Measurements from ENCODE around the gene SLC9A9.
A peak's percentile ranks its signal among the peaks of the same experiment; 100 is the strongest.
"Not testable (repeated sequence)": the region's sequence is repeated elsewhere in the genome, so short reads cannot be mapped to it uniquely, and the experiment has no call there.

SLC9A9 gene

GRCh38 chr3:143726727-143727126 lies 121.5 kb downstream of the SLC9A9 start:
- in situ Hi-C loops (cut with HindIII; ENCODE audit: low pct_ligation_motif_present, low pct_unique_long_range_greater_than_20kb, low sequenced_read_pairs): no loop called here

GRCh38 chr3:143720381-143720780 lies 127.9 kb downstream of the SLC9A9 start:
- in situ Hi-C loops (cut with HindIII; ENCODE audit: low pct_ligation_motif_present, low pct_unique_long_range_greater_than_20kb, low sequenced_read_pairs): no loop called here
- DNase-seq: no peak

More at GRCh38 chr3:143726727-143727126, 121.5 kb downstream of the SLC9A9 start:
- no peak for DNase-seq

GRCh38 chr3:143718463-143718862 lies 129.8 kb downstream of the SLC9A9 start:
- no peak for DNase-seq
- in situ Hi-C loops (cut with HindIII; ENCODE audit: low pct_ligation_motif_present, low pct_unique_long_range_greater_than_20kb, low sequenced_read_pairs): no loop called here

- DNase-seq: no peak
- in situ Hi-C loops (cut with HindIII; ENCODE audit: low pct_ligation_motif_present, low pct_unique_long_range_greater_than_20kb, low sequenced_read_pairs): no loop called here
Measured at GRCh38 chr3:143716731-143717130, 131.5 kb downstream of the SLC9A9 start.

GRCh38 chr3:143712522-143712921 lies 135.7 kb downstream of the SLC9A9 start:
- no peak for DNase-seq
- in situ Hi-C loops (cut with HindIII; ENCODE audit: low pct_ligation_motif_present, low pct_unique_long_range_greater_than_20kb, low sequenced_read_pairs): no loop called here

- in situ Hi-C loops (cut with HindIII; ENCODE audit: low pct_ligation_motif_present, low pct_unique_long_range_greater_than_20kb, low sequenced_read_pairs): no loop called here
- DNase-seq: no peak
Measured at GRCh38 chr3:143707848-143708247, 140.4 kb downstream of the SLC9A9 start.

- DNase-seq: no peak
- in situ Hi-C loops (cut with HindIII; ENCODE audit: low pct_ligation_motif_present, low pct_unique_long_range_greater_than_20kb, low sequenced_read_pairs): no loop called here
Measured at GRCh38 chr3:143700431-143700975, 147.8 kb downstream of the SLC9A9 start.

GRCh38 chr3:143699424-143699823 lies 148.8 kb downstream of the SLC9A9 start:
- in situ Hi-C loops (cut with HindIII; ENCODE audit: low pct_ligation_motif_present, low pct_unique_long_range_greater_than_20kb, low sequenced_read_pairs): no loop called here
- DNase-seq: no peak

- in situ Hi-C loops (cut with HindIII; ENCODE audit: low pct_ligation_motif_present, low pct_unique_long_range_greater_than_20kb, low sequenced_read_pairs): no loop called here
- DNase-seq: no peak
Measured at GRCh38 chr3:143698682-143699303, 149.5 kb downstream of the SLC9A9 start.

GRCh38 chr3:143697975-143698374 lies 150.3 kb downstream of the SLC9A9 start:
- in situ Hi-C loops (cut with HindIII; ENCODE audit: low pct_ligation_motif_present, low pct_unique_long_range_greater_than_20kb, low sequenced_read_pairs): no loop called here
- no peak for DNase-seq

GRCh38 chr3:143695333-143695732 lies 152.9 kb downstream of the SLC9A9 start:
- DNase-seq; in situ Hi-C loops (cut with HindIII; ENCODE audit: low pct_ligation_motif_present, low pct_unique_long_range_greater_than_20kb, low sequenced_read_pairs): not testable (repeated sequence)

GRCh38 chr3:143693506-143693905 lies 154.8 kb downstream of the SLC9A9 start:
- no peak for DNase-seq
- in situ Hi-C loops (cut with HindIII; ENCODE audit: low pct_ligation_motif_present, low pct_unique_long_range_greater_than_20kb, low sequenced_read_pairs): no loop called here

GRCh38 chr3:143686638-143687197 lies 161.6 kb downstream of the SLC9A9 start:
- DNase-seq: no peak
- in situ Hi-C loops (cut with HindIII; ENCODE audit: low pct_ligation_motif_present, low pct_unique_long_range_greater_than_20kb, low sequenced_read_pairs): no loop called here

- in situ Hi-C loops (cut with HindIII; ENCODE audit: low pct_ligation_motif_present, low pct_unique_long_range_greater_than_20kb, low sequenced_read_pairs): no loop called here
- DNase-seq: no peak
Measured at GRCh38 chr3:143685491-143685890, 162.8 kb downstream of the SLC9A9 start.

GRCh38 chr3:143677430-143677829 lies 170.8 kb downstream of the SLC9A9 start:
- no peak for DNase-seq
- in situ Hi-C loops (cut with HindIII; ENCODE audit: low pct_ligation_motif_present, low pct_unique_long_range_greater_than_20kb, low sequenced_read_pairs): no loop called here

- in situ Hi-C loops (cut with HindIII; ENCODE audit: low pct_ligation_motif_present, low pct_unique_long_range_greater_than_20kb, low sequenced_read_pairs): no loop called here
- no peak for DNase-seq
Measured at GRCh38 chr3:143676747-143677146, 171.5 kb downstream of the SLC9A9 start.

GRCh38 chr3:143676021-143676420 lies 172.2 kb downstream of the SLC9A9 start:
- DNase-seq: no peak
- in situ Hi-C loops (cut with HindIII; ENCODE audit: low pct_ligation_motif_present, low pct_unique_long_range_greater_than_20kb, low sequenced_read_pairs): no loop called here

GRCh38 chr3:143674100-143674968 lies 173.9 kb downstream of the SLC9A9 start:
- in situ Hi-C loops (cut with HindIII; ENCODE audit: low pct_ligation_motif_present, low pct_unique_long_range_greater_than_20kb, low sequenced_read_pairs): no loop called here
- peak; percentile 66 for DNase-seq

- in situ Hi-C loops (cut with HindIII; ENCODE audit: low pct_ligation_motif_present, low pct_unique_long_range_greater_than_20kb, low sequenced_read_pairs): no loop called here
- DNase-seq: no peak
Measured at GRCh38 chr3:143672396-143673165, 175.7 kb downstream of the SLC9A9 start.
